ENCODE data around the gene SPINT1.

The SPINT1 gene, protein sequence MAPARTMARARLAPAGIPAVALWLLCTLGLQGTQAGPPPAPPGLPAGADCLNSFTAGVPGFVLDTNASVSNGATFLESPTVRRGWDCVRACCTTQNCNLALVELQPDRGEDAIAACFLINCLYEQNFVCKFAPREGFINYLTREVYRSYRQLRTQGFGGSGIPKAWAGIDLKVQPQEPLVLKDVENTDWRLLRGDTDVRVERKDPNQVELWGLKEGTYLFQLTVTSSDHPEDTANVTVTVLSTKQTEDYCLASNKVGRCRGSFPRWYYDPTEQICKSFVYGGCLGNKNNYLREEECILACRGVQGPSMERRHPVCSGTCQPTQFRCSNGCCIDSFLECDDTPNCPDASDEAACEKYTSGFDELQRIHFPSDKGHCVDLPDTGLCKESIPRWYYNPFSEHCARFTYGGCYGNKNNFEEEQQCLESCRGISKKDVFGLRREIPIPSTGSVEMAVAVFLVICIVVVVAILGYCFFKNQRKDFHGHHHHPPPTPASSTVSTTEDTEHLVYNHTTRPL

DNA sequence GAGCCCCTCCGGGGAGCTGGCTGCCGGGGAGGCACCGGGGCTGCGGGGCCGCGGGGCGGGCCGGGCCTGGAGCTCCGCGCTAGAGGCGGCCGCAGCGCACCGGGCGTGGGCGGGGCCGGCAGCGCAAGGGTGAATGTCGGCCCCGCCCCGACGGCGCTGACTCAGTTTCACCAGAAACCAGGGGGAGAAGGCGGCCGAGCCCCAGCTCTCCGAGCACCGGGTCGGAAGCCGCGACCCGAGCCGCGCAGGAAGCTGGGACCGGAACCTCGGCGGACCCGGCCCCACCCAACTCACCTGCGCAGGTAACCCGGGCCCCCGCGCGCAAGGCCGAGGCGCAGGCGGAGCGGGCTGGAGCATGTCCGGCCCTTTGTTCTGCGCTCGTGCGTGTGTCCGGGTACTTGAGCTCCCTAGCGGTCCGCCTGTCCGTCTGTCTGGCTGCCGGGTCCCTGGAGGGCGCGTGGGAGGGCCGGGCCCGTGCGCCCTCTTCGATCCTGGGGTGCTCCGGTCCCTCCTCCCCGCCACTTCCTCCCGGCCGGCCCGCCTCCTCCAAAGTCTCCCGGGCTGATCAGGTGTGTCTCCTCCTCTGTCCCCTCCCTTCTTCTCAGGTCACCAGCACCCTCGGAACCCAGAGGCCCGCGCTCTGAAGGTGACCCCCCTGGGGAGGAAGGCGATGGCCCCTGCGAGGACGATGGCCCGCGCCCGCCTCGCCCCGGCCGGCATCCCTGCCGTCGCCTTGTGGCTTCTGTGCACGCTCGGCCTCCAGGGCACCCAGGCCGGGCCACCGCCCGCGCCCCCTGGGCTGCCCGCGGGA lies at the start of gene SPINT1:
SPINT1 (plus strand) TSS at position 164 of the 811 bp plus-strand sequence; CDS start at position 671, 507 bp downstream.
- DNase-seq = peak; percentile 59 to 61
- peak; percentile 77 for ATAC-seq
- Mint-ChIP-seq H3K4me1 (peaks cover 35% of the 10 kb centered on the region), H3K27me3 (peaks cover 27% of the 10 kb centered on the region), H3K9me3 (no peaks in the 10 kb centered on the region), H3K4me3 (peak within 1 kb of the TSS; percentile 87 to 90), H3K27ac (peak within 1 kb of the TSS in 1 of 2 donors; percentile 77)

DNA sequence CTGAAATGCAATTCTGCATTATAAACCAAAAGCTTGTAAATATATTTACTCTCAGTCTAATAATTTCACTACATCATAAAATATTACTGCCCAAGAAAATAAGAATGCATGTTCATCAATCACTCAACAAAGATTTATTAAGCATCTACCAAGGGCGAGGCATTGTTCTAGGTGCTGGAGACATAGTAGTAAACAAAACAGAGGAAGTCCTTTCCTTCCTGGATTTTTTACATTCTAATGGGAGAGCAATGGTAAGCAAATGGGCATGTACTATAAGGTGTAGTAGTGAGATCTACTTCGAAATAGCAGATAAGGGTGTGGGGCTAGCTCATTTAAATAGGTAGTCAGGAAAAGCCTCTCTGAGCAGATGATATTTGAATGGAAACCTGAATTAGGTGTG lies 47.8 kb upstream of the SPINT1 start:
- H3K9me3 Mint-ChIP-seq = no peaks in the 10 kb centered on the region
- ATAC-seq = no peak
- no peak for DNase-seq
- H3K4me1 Mint-ChIP-seq = peaks cover 24% of the 10 kb centered on the region
- H3K4me3 Mint-ChIP-seq = no peak overlapping the region
- H3K27ac Mint-ChIP-seq = no peak overlapping the region
- no peaks in the 10 kb centered on the region for H3K27me3 Mint-ChIP-seq

DNA sequence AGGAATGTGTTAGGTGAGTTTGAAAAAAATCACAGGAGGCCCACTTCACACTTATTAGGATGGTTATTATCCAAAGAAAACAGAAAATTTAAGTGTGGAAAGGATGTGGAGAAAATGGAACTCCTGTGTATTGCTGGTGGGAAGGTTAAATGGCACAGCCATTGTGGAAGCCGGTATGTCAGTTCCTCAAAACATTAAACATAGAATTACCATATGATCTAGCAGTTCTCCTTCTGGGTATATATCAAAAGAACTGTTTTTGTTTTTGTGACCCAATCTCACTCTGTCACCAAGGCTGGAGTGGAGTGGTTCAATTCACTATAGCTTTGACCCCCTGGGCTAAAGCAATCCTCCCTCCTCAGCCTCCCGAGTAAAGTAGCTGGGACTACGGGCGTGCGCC lies 47.3 kb upstream of the SPINT1 start:
- Mint-ChIP-seq H3K4me3 (no peak overlapping the region), H3K4me1 (peaks cover 29% of the 10 kb centered on the region), H3K27ac (no peak overlapping the region), H3K9me3 (no peaks in the 10 kb centered on the region), H3K27me3 (no peaks in the 10 kb centered on the region)
- DNase-seq (no peak), ATAC-seq (no peak)

DNA sequence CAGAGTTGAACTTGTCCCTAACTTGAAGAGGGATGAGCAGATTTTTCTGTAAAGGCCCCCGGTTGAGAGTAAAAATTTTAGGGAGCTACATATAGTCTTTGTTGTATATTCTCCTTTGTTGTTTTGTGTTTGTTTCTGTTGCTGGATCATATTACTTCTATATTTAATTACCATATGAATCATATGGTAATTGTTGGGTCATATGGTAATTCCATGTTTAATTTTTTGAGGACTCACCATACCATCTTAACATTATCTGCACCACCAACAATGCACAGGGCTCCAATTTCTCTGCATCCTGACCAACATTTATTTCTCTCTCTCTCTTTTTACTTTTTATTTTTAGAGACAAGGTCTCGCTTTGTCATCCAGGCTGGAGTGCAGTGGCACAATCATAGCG lies 44.3 kb upstream of the SPINT1 start:
- DNase-seq (no peak), ATAC-seq (no peak)
- peaks cover 27% of the 10 kb centered on the region for H3K4me1 Mint-ChIP-seq
- H3K27me3 Mint-ChIP-seq = no peaks in the 10 kb centered on the region
- H3K27ac Mint-ChIP-seq = no peak overlapping the region
- no peak overlapping the region for H3K4me3 Mint-ChIP-seq
- H3K9me3 Mint-ChIP-seq = no peaks in the 10 kb centered on the region

DNA sequence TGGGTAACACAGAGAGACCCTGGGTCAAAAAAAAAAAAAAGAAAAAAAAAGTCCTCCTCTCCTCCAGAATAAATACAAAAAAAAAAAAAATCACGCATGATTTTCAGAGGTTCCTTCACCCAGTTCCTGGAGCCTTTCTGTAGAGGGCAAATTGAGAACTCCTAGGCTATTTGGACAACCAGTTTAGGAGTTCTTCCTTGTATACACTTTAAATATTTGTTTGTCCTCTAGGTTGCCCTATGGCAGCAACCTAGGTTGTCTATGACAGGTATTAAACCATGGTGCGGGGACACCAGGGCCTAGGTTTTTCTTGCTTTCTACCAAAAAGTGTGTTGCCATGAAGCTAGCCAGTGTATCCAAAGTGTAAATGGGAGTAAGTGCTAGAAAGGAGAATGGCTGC lies 40.8 kb upstream of the SPINT1 start:
- ATAC-seq (no peak), DNase-seq (no peak)
- no peak overlapping the region for H3K27ac Mint-ChIP-seq
- no peaks in the 10 kb centered on the region for H3K9me3 Mint-ChIP-seq
- H3K27me3 Mint-ChIP-seq = no peaks in the 10 kb centered on the region
- no peak overlapping the region for H3K4me3 Mint-ChIP-seq
- H3K4me1 Mint-ChIP-seq = peaks cover 31% of the 10 kb centered on the region

DNA sequence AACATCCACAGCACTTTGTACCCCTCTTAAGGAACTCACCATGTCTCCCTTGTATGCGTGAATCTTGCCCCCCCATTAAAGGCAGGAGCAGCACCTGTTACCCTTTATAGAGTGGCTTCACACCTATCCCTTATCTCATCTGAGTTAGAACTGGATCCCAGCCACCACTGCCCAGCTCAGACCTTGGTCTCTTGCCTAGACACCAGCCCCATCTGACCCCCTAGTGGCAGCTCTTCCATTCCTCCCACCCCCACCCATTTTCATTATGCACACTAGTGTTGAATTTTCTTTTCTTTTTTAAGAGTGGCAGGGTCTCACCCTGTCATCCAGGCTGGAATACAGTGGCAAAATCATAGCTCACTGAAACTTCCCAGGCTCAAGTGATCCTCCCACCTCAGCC lies 40.2 kb upstream of the SPINT1 start:
- no peak for DNase-seq
- H3K4me1 Mint-ChIP-seq = peaks cover 31% of the 10 kb centered on the region
- H3K27ac Mint-ChIP-seq = no peak overlapping the region
- H3K27me3 Mint-ChIP-seq = no peaks in the 10 kb centered on the region
- ATAC-seq = no peak
- no peak overlapping the region for H3K4me3 Mint-ChIP-seq
- H3K9me3 Mint-ChIP-seq = no peaks in the 10 kb centered on the region

DNA sequence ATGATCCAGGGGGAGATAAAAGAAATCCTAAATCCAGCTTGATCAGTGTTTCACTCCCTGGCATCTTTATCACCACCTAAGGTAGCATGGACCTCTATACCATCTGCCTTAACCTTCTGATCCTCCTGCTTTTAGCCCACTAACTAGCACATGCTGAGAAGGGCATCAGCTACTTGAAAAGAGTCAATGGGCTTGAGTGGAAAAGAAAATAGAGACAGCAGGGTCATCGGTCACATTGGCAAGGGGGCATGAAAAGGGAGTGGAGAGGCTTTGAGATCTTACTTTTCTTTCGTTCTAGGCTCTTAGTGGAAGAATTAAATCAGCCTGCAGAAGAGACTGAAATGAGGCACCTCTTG lies 37.2 kb upstream of the SPINT1 start:
- H3K4me1 Mint-ChIP-seq = peaks cover 30% of the 10 kb centered on the region
- H3K9me3 Mint-ChIP-seq = no peaks in the 10 kb centered on the region
- peak overlapping the region; percentile 97 to 100 for H3K27ac Mint-ChIP-seq
- peak overlapping the region; percentile 95 to 100 for H3K4me3 Mint-ChIP-seq
- peak; percentile 3 for ATAC-seq
- no peak for DNase-seq
- H3K27me3 Mint-ChIP-seq = no peaks in the 10 kb centered on the region

DNA sequence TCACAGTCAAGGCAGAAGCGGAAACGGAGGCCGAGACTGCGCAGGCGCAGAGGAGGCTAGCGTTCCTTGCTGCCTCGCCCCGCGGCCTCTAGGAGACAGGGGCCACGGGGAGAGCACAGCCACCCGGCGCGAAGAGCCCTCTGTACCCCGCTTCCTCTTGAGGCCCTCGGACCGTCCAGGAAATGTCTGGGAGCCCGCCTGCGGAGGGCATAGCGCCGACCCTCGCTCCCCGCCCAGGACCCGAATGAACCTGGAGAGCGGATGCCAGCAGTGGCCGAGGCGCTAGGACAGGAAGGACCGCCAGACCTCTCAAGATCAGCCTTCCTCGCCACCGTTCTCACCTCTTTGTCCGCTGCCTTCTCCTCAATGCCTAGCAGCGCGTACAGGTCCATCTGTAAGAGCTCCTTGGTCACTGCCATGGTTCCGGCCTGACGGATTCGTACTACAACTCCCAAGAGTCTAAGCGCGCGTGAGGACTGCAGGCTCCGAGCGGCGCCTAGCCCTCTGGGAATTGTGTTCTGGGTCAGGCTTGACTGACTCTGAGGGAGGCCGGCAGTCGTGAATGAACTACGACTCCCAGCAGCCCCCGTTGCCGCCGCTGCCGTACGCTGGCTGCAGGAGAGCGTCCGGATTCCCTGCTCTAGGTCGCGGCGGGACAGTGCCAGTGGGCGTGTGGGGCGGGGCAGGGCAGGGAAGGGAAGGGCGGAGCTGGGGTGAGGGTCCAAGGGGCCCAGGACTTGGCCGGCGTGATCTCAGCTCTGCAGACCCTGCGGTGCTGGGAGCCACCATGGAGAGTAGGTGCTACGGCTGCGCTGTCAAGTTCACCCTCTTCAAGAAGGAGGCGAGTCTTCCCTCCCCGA lies 36.6 kb upstream of the SPINT1 start, which contains the start of the genes DNAJC17 and ZFYVE19:
DNAJC17 (minus strand) TSS at position 446 of the 860 bp plus-strand sequence; CDS start at position 419, 27 bp downstream.
ZFYVE19 (plus strand) TSS at position 62 of the 860 bp plus-strand sequence; CDS start at position 563, 501 bp downstream.
- Mint-ChIP-seq H3K9me3 (no peaks in the 10 kb centered on the region), H3K4me1 (peaks cover 24% of the 10 kb centered on the region), H3K4me3 (peak within 1 kb of the TSS; percentile 95 to 100), H3K27me3 (no peaks in the 10 kb centered on the region), H3K27ac (peak within 1 kb of the TSS; percentile 97 to 100)
- peak; percentile 98 for ATAC-seq
- DNase-seq = peak; percentile 90 to 95

DNA sequence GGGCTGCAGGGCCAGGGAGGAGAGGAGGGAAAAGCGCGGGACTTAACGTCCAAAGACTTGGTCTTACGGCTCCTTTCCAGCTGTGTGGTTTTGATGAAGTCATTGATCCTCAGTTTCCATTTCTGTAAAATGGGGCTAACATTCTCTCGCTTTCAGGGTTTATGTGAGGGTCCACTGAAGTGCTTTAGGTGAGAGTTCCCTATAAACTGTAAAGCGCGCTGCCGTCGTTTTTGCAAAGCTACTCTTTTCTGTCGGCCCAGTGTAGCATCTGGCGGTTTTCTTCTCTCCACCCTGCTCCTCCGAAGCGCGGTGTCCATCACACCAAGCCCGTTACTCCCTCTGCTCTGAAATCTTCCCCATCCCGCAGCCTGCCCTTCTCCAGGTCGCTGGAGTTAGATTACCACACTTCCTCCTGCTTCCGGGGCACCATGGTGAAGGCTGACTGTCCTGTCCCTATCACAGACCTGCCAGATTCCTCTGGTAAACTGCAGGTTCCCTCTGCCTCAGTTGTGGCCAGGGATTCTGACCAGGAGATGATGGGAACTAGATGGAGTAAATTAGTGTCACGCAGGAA lies 35.9 kb upstream of the SPINT1 start:
- no peaks in the 10 kb centered on the region for H3K27me3 Mint-ChIP-seq
- peak overlapping the region; percentile 97 to 100 for H3K27ac Mint-ChIP-seq
- peak overlapping the region; percentile 95 to 100 for H3K4me3 Mint-ChIP-seq
- peaks cover 21% of the 10 kb centered on the region for H3K4me1 Mint-ChIP-seq
- no peak for ATAC-seq
- no peak for DNase-seq
- no peaks in the 10 kb centered on the region for H3K9me3 Mint-ChIP-seq

DNA sequence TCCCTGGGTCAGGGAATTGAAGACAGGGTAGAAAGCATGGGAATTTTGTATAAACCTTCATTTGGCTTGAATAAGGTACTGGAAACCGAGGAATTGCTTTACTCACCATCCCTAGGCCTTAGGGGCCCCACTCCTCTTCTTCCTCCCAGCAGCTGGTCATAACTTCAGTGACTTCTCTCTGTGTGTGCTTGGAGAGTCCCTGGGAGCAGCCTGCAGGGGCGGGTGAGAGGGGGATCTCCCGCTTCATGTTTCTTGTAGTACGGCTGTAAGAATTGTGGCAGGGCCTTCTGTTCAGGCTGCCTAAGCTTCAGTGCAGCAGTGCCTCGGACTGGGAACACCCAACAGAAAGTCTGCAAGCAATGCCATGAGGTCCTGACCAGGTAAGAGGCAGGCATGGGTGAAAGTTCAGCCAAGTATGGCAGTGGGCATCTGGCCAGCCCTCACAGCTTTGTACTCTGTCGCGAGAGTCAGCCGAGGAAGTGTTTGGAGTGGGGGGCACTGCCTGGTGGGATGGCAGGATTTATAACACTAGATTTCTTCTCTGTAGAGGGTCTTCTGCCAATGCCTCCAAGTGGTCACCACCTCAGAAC lies 34.9 kb upstream of the SPINT1 start:
- no peak overlapping the region for H3K27ac Mint-ChIP-seq
- peak overlapping the region; percentile 95 to 100 for H3K4me3 Mint-ChIP-seq
- ATAC-seq (no peak), DNase-seq (no peak)
- no peaks in the 10 kb centered on the region for H3K27me3 Mint-ChIP-seq
- peaks cover 21% of the 10 kb centered on the region for H3K4me1 Mint-ChIP-seq
- H3K9me3 Mint-ChIP-seq = no peaks in the 10 kb centered on the region

DNA sequence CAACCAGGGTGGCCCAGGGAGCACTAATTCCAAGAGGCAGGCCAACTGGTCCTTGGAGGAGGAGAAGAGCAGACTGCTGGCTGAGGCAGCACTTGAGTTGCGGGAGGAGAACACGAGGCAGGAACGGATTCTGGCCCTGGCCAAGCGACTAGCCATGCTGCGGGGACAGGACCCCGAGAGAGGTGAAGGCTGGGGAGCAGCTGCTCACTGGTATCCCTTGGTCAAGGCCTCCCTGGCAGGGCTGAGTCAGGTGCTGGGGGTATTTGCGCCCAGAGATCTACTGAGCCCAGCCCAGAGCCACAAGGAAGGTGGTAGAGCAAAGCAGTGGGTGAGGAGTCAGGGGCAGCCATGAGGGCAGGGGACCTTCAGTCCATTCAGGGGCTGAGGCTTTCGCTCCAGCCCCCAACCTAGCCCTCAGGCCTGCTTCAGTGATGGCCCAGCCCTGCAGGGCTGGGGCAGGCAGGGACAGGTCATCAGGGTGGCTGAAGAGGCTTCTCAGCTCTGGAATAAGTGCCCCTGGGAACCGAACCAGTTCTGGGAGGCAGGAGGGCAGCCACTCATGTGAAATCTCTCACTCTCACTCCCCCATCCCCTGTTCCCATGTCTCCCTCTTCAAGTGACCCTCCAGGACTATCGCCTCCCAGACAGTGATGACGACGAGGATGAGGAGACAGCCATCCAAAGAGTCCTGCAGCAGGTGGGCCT lies 31.0 kb upstream of the SPINT1 start:
- ATAC-seq (no peak), DNase-seq (no peak)
- H3K4me1 Mint-ChIP-seq = peaks cover 16% of the 10 kb centered on the region
- no peaks in the 10 kb centered on the region for H3K9me3 Mint-ChIP-seq
- no peak overlapping the region for H3K4me3 Mint-ChIP-seq
- no peak overlapping the region for H3K27ac Mint-ChIP-seq
- no peaks in the 10 kb centered on the region for H3K27me3 Mint-ChIP-seq

DNA sequence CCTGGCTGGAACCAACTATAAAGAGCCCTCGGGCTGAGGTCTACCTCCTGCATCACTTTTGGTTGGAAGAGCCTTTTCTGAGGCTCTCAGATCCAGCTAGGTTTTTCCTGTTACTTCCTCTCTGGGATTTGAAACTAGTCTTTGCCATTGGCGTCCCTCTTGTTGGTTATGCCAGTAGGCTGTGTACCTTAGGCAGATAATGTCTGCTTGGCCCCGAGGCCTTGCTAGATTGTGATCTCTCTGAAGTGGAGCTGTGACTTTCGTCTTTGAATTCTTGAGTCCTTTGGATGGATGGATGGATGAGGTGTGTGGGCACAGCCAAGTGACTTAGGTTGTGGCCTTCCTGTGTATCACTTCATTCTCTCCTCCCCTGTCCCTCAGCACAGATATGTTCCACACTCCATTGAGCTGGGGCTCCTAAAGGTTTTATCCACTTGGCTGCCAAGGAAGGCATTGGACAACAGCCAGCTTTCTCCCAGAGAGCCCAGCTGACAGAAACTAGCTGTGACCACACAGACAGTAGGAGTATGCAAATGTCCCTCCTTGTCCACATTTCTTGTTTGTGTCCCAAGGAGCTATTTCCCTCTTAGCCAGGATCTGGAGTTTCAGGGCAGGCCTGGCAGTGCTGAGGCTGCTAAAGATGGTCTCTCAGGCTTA lies 28.7 kb upstream of the SPINT1 start:
- H3K27me3 Mint-ChIP-seq = no peaks in the 10 kb centered on the region

DNA sequence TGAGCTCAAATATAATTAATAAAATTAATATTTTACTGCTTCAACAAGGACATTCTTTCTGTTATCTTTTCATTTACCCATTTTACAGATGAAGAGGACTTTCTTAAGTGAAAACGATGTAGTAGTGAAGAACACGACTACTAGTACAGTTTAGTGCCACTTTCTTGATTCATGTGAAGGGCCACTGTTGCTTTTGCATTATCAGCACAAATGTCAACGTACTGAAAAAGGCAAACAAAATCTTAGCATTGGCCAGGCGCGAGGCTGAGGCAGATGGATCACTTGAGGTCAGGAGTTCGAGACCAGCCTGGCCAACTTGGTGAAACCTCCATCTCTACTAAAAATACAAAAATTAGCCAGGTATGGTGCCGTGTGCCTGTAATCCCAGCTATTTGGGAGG lies 24.8 kb upstream of the SPINT1 start:
- no peak overlapping the region for H3K27ac Mint-ChIP-seq
- no peaks in the 10 kb centered on the region for H3K27me3 Mint-ChIP-seq
- no peak for ATAC-seq
- H3K4me3 Mint-ChIP-seq = no peak overlapping the region
- H3K4me1 Mint-ChIP-seq = no peaks in the 10 kb centered on the region
- no peak for DNase-seq
- H3K9me3 Mint-ChIP-seq = no peaks in the 10 kb centered on the region

More for the DNA sequence above, 28.7 kb upstream of the SPINT1 start:
- ATAC-seq = no peak
- H3K4me3 Mint-ChIP-seq = no peak overlapping the region
- no peak for DNase-seq
- no peaks in the 10 kb centered on the region for H3K9me3 Mint-ChIP-seq
- no peaks in the 10 kb centered on the region for H3K4me1 Mint-ChIP-seq
- H3K27ac Mint-ChIP-seq = no peak overlapping the region

DNA sequence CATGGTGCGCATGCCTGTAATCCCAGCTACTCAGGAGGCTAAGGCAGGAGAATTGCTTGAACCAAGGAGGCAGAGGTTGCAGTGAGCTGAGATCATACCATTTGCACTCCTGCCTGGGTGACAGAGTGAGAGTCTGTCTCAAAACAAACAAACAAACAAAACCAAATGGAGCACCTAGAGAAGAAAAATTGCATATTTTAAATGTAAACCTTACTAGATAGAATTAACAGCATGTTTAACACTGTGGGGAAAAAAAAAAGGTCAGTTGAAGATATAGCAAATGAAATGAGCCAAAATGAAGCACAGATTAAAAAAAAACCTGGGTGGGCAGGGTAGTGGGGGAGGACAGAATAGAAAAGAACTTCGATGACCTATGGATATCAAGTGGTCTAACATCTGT lies 22.7 kb upstream of the SPINT1 start:
- H3K27ac Mint-ChIP-seq = no peak overlapping the region
- H3K4me3 Mint-ChIP-seq = no peak overlapping the region
- DNase-seq (no peak), ATAC-seq (no peak)
- no peaks in the 10 kb centered on the region for H3K27me3 Mint-ChIP-seq
- H3K9me3 Mint-ChIP-seq = no peaks in the 10 kb centered on the region
- no peaks in the 10 kb centered on the region for H3K4me1 Mint-ChIP-seq
